ENCODE measurements around the gene NLRP7. TPM values are rescaled to one million over a fixed set of nuclear protein-coding genes. Genes with fewer than 3 reads are reported as not detected.
"Not testable (repeated sequence)": the region's sequence is repeated elsewhere in the genome, so short reads cannot be mapped to it uniquely, and the experiment has no call there.

Gene NLRP7
- total and polyA plus RNA-seq, 7 donors = not detected

DNA sequence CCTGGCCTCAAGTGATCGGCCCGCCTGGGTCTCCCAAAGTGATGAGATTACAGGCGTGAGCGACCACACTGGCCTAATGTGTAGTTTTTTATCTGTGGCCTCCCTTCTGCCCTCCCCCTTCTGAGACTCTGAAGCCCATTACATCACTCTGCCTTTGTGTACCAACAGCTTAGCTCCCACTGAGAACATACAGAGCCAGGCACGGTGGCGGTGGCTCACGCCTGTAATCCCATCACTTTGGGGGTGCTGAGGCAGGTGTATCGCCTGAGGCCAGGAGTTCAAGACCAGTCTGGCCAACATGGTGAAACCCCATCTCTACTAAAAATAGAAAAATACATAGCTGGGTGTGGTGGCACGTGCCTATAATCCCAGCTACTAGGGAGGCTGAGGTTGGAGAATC is 28.8 kb downstream of the NLRP7 start:
- ATAC-seq (no peak), DNase-seq (no peak)
- H3K9me3 ChIP-seq = no peaks in the 10 kb centered on the region
- peaks cover 0 to 2% (median 0%) of the 10 kb centered on the region in 3 donors for H3K27me3 ChIP-seq (ENCODE audit: insufficient read depth in 3 of 3, low read length in 2 of 3)
- TF ChIP-seq, protein P1, sequence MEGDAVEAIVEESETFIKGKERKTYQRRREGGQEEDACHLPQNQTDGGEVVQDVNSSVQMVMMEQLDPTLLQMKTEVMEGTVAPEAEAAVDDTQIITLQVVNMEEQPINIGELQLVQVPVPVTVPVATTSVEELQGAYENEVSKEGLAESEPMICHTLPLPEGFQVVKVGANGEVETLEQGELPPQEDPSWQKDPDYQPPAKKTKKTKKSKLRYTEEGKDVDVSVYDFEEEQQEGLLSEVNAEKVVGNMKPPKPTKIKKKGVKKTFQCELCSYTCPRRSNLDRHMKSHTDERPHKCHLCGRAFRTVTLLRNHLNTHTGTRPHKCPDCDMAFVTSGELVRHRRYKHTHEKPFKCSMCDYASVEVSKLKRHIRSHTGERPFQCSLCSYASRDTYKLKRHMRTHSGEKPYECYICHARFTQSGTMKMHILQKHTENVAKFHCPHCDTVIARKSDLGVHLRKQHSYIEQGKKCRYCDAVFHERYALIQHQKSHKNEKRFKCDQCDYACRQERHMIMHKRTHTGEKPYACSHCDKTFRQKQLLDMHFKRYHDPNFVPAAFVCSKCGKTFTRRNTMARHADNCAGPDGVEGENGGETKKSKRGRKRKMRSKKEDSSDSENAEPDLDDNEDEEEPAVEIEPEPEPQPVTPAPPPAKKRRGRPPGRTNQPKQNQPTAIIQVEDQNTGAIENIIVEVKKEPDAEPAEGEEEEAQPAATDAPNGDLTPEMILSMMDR (IDR thresholded peaks at IDR 0.05) = no peak
- no peak overlapping the region for H3K27ac ChIP-seq
- 84 to 86% (median 84%) methylated on average over 9 of the region's 9 CpGs for WGBS, 3 donors
- no peaks in the 10 kb centered on the region for H3K36me3 ChIP-seq (ENCODE audit: insufficient read depth in 1 of 2, low read depth in 1 of 2)
- no peaks in the 10 kb centered on the region for H3K4me1 ChIP-seq
- intact Hi-C loops (cut with DNase I) = no loop called here
- H3K4me3 ChIP-seq = no peak overlapping the region

DNA sequence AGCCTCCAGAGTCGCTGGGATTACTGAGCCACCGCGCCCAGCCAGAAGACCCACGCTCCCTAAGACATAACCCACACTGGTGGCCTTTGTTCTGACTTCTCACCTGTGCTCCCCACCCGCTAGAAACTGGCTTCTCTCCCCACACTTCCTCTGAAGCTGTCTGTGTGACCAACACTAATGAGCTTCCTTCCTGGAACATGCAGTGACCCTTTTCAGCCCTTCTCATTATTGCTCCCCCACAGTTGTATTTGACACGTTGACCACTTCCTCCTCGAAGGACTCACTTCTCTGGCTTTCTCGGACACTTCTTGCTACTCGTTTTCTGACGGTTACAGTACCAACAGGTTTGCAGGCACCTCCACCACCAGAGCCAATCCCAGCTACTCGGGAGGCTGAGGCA is 30.5 kb downstream of the NLRP7 start:
- WGBS, 3 donors = 55 to 65% (median 63%) methylated on average over 11 of the region's 11 CpGs
- intact Hi-C loops (cut with DNase I) = no loop called here
- DNase-seq (no peak), ATAC-seq (no peak)
- H3K4me1 ChIP-seq = no peaks in the 10 kb centered on the region
- H3K9me3 ChIP-seq = no peaks in the 10 kb centered on the region
- TF ChIP-seq, protein P1 (IDR thresholded peaks at IDR 0.05) = no peak
- no peaks in the 10 kb centered on the region for H3K36me3 ChIP-seq (ENCODE audit: insufficient read depth in 1 of 2, low read depth in 1 of 2)
- no peak overlapping the region for H3K27ac ChIP-seq
- no peak overlapping the region for H3K4me3 ChIP-seq
- H3K27me3 ChIP-seq (ENCODE audit: insufficient read depth in 3 of 3, low read length in 2 of 3) = peaks cover 0 to 2% (median 0%) of the 10 kb centered on the region in 3 donors

DNA sequence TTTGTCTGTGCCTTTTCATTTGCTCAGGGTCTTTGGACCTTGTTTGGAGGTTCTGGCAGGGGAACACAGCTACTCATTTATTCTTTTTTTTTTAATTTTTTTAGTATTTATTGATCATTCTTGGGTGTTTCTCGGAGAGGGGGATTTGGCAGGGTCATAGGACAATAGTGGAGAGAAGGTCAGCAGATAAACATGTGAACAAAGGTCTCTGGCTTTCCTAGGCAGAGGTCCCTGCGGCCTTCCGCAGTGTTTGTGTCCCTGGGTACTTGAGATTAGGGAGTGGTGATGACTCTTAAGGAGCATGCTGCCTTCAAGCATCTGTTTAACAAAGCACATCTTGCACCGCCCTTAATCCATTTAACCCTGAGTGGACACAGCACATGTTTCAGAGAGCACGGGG is 39.4 kb downstream of the NLRP7 start:
- H3K9me3 ChIP-seq; intact Hi-C loops (cut with DNase I); H3K27ac ChIP-seq; H3K27me3 ChIP-seq (ENCODE audit: insufficient read depth in 3 of 3, low read length in 2 of 3); DNase-seq; H3K4me1 ChIP-seq; ATAC-seq; H3K4me3 ChIP-seq; H3K36me3 ChIP-seq (ENCODE audit: insufficient read depth in 1 of 2, low read depth in 1 of 2): not testable (repeated sequence)
- 61 to 88% (median 70%) methylated on average over 2 to 3 of the region's 5 CpGs for WGBS, 3 donors

DNA sequence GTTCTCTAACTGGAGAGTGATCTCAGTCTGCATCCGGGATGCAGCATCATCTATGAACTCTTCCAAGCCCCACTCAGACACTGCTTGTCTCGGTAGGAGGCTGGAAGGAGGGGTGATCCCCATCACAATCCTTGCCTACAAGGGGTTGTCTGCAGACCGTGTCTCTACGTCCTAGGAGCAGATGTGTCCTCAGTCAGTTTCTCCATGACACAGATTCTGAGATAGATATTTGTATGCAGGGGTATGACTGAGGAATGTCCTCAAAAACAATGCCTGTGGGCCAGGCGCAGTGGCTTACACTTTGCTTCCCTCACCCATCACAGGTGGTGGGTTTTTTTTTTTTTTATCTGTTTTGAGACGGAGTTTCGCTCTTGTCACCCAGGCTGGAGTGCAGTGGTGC is 40.5 kb downstream of the NLRP7 start:
- no peaks in the 10 kb centered on the region for H3K4me1 ChIP-seq
- H3K27ac ChIP-seq = no peak overlapping the region
- H3K36me3 ChIP-seq (ENCODE audit: insufficient read depth in 1 of 2, low read depth in 1 of 2) = no peaks in the 10 kb centered on the region
- no peaks in the 10 kb centered on the region for H3K27me3 ChIP-seq (ENCODE audit: insufficient read depth in 3 of 3, low read length in 2 of 3)
- no peaks in the 10 kb centered on the region for H3K9me3 ChIP-seq
- intact Hi-C loops (cut with DNase I) = no loop called here
- TF ChIP-seq, protein P1 (IDR thresholded peaks at IDR 0.05) = no peak
- ATAC-seq (no peak), DNase-seq (no peak)
- H3K4me3 ChIP-seq = no peak overlapping the region
- 68 to 80% (median 78%) methylated on average over 7 of the region's 7 CpGs for WGBS, 3 donors

DNA sequence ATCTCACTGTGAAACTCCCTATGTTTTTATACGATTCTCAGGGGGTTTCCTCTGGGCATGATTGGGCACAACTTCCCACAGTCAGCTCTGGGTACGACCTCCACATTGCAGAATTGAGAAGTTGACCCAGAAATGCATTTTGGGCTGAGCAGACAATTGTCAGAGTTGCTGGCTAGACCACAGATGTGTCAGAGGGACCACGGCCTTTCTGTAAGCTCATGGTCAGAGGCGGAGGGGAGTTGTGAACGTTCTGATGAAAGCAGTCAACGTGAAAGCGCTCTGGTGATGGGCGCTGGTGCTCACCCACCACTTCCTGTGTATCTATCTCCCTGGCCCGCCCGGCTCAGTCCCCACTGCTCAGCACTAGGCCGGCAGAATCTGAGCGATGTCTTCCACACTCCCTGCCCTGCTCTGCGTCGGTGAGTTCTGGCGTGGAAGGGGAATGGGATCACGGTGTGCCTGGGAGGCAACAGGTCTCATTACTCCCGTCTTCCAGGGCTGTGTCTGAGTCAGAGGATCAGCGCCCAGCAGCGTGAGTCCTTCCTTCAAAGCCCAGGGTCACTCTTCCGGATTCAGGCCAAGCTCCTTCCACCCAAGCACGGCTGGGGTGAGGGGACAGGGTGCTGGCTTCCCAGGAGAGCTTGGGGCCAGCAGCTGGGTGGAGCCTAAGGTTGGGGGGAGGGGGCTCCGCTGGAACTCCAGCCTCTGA is 41.4 kb downstream of the NLRP7 start, which contains the start of gene NCR1:
TSS of gene NCR1 (plus strand) at position 346 of the 709 bp plus-strand sequence. CDS start at position 386, 40 bp downstream.
- TF ChIP-seq, protein P1 (IDR thresholded peaks at IDR 0.05) = no peak
- ATAC-seq (no peak), DNase-seq (no peak)
- H3K27me3 ChIP-seq (ENCODE audit: insufficient read depth in 3 of 3, low read length in 2 of 3) = no peaks in the 10 kb centered on the region
- intact Hi-C loops (cut with DNase I) = no loop called here
- H3K36me3 ChIP-seq (ENCODE audit: insufficient read depth in 1 of 2, low read depth in 1 of 2) = no peaks in the 10 kb centered on the region
- H3K9me3 ChIP-seq = no peaks in the 10 kb centered on the region
- no peaks in the 10 kb centered on the region for H3K4me1 ChIP-seq
- 37 to 45% (median 38%) methylated on average over 22 of the region's 22 CpGs for WGBS, 3 donors
- no peak within 1 kb of the TSS for H3K4me3 ChIP-seq
- no peak within 1 kb of the TSS for H3K27ac ChIP-seq
